ENCODE measurements around the gene TINCR. TPM values are rescaled to one million over a fixed set of nuclear protein-coding genes. Genes with fewer than 3 reads are reported as not detected.

TINCR gene
- total and polyA plus RNA-seq, 2 donors (not counting 1 experiment from before 2014, with no cell fraction given), result 0.42 to 0.54 TPM

- 100% methylated on average over 3 of the region's 3 CpGs for WGBS (ENCODE audit: insufficient coverage)
- H3K27ac Mint-ChIP-seq, result no peak overlapping the region
Measured at GRCh38 chr19:5605362-5605761, 37.6 kb upstream of the TINCR start.

GRCh38 chr19:5603626-5604025 lies 35.9 kb upstream of the TINCR start:
- no peaks in the 10 kb centered on the region for H3K27me3 Mint-ChIP-seq
- no peak overlapping the region for H3K4me2 ChIP-seq (replicated peaks; ENCODE audit: low read depth, low read length, poor library complexity, severe bottlenecking)
- CTCF ChIA-PET, result no interaction called here
- WGBS (ENCODE audit: insufficient coverage), result 92% methylated on average over 4 of the region's 5 CpGs
- H3K4me3 Mint-ChIP-seq, result no peak overlapping the region
- POLR2A ChIA-PET, result no interaction called here
- no peaks in the 10 kb centered on the region for H3K9me3 ChIP-seq (ENCODE audit: control extremely low read depth in 1 of 3, control insufficient read depth in 2 of 3, insufficient read depth in 1 of 3, low read length in 2 of 3)
- H3K9ac ChIP-seq (ENCODE audit: low read length), result no peak overlapping the region
- H3K4me3 ChIP-seq (ENCODE audit: control extremely low read depth in 1 of 5, extremely low read depth in 1 of 5, insufficient read depth in 1 of 5, low read depth in 2 of 5, low read length in 4 of 5), result no peak overlapping the region
- no peaks in the 10 kb centered on the region for H3K9me3 Mint-ChIP-seq (ENCODE audit: insufficient read depth)
- intact Hi-C loops (cut with micrococcal nuclease), result no loop called here
- no peak overlapping the region for H2AFZ ChIP-seq (ENCODE audit: insufficient read depth, low read depth, low read length, poor library complexity, severe bottlenecking)
- peaks cover 4 to 88% of the 10 kb centered on the region in 2 experiments for H3K36me3 ChIP-seq (replicated peaks in 1 of 2; ENCODE audit: control extremely low read depth in 1 of 2, control insufficient read depth in 1 of 2, extremely low read depth in 1 of 2, insufficient read depth in 2 of 2, low read length in 1 of 2)
- no peaks in the 10 kb centered on the region for H3K4me1 ChIP-seq (ENCODE audit: control insufficient read depth in 2 of 2, insufficient read depth in 2 of 2, low read length in 2 of 2)
- H3K27ac Mint-ChIP-seq, result no peak overlapping the region
- H3K79me2 ChIP-seq (ENCODE audit: control insufficient read depth, insufficient read depth, low read length), result peaks cover 66% of the 10 kb centered on the region
- TF ChIP-seq EZH2 (IDR thresholded peaks at IDR 0.05; ENCODE audit: borderline replicate concordance, insufficient read depth, low read depth, low read length, poor library complexity, severe bottlenecking) (no peak), CTCF (IDR thresholded peaks at IDR 0.05) (no peak)
- H3K4me1 Mint-ChIP-seq, result peaks cover 2% of the 10 kb centered on the region
- DNase-seq (no peak), ATAC-seq (ENCODE audit: low read depth) (no peak)
- peaks cover 83% of the 10 kb centered on the region for H4K20me1 ChIP-seq (ENCODE audit: control insufficient read depth, insufficient read depth, low read length, poor library complexity, severe bottlenecking)
- no peak overlapping the region for H3K27ac ChIP-seq (ENCODE audit: low read length in 2 of 2)
- H3K27me3 ChIP-seq (replicated peaks in 1 of 4; ENCODE audit: control extremely low read depth in 1 of 4, control insufficient read depth in 3 of 4, insufficient read depth in 4 of 4, low read length in 3 of 4), result no peaks in the 10 kb centered on the region

More at GRCh38 chr19:5605362-5605761, 37.6 kb upstream of the TINCR start:
- Histone ChIP-seq H3K9me3 (ENCODE audit: control extremely low read depth in 1 of 3, control insufficient read depth in 2 of 3, insufficient read depth in 1 of 3, low read length in 2 of 3) (no peaks in the 10 kb centered on the region), H3K36me3 (replicated peaks in 1 of 2; ENCODE audit: control extremely low read depth in 1 of 2, control insufficient read depth in 1 of 2, extremely low read depth in 1 of 2, insufficient read depth in 2 of 2, low read length in 1 of 2) (peaks cover 3 to 87% of the 10 kb centered on the region in 2 experiments), H3K27me3 (replicated peaks in 1 of 4; ENCODE audit: control extremely low read depth in 1 of 4, control insufficient read depth in 3 of 4, insufficient read depth in 4 of 4, low read length in 3 of 4) (no peaks in the 10 kb centered on the region), H3K9ac (ENCODE audit: low read length) (no peak overlapping the region), H4K20me1 (ENCODE audit: control insufficient read depth, insufficient read depth, low read length, poor library complexity, severe bottlenecking) (peaks cover 75% of the 10 kb centered on the region), H3K79me2 (ENCODE audit: control insufficient read depth, insufficient read depth, low read length) (peaks cover 75% of the 10 kb centered on the region), H3K4me2 (replicated peaks; ENCODE audit: low read depth, low read length, poor library complexity, severe bottlenecking) (no peak overlapping the region), H3K27ac (ENCODE audit: low read length in 2 of 2) (no peak overlapping the region), H2AFZ (ENCODE audit: insufficient read depth, low read depth, low read length, poor library complexity, severe bottlenecking) (no peak overlapping the region), H3K4me1 (ENCODE audit: control insufficient read depth in 2 of 2, insufficient read depth in 2 of 2, low read length in 2 of 2) (no peaks in the 10 kb centered on the region), H3K4me3 (ENCODE audit: control extremely low read depth in 1 of 5, extremely low read depth in 1 of 5, insufficient read depth in 1 of 5, low read depth in 2 of 5, low read length in 4 of 5) (no peak overlapping the region)
- ChIA-PET POLR2A (no interaction called here), CTCF (no interaction called here)
- Mint-ChIP-seq H3K27me3 (no peaks in the 10 kb centered on the region), H3K9me3 (ENCODE audit: insufficient read depth) (no peaks in the 10 kb centered on the region), H3K4me1 (peaks cover 2% of the 10 kb centered on the region), H3K4me3 (no peak overlapping the region)
- ATAC-seq (ENCODE audit: low read depth) (no peak), DNase-seq (no peak)
- no peak for TF ChIP-seq EZH2 (IDR thresholded peaks at IDR 0.05; ENCODE audit: borderline replicate concordance, insufficient read depth, low read depth, low read length, poor library complexity, severe bottlenecking)
- TF ChIP-seq CTCF (IDR thresholded peaks at IDR 0.05), result no peak
- intact Hi-C loops (cut with micrococcal nuclease), result no loop called here
